Sigmoid colon (tissue), 4 donors: ENCODE measurements around the gene FOXP1.

Experiments used
- CTCF ChIP-seq, 4 experiments: fragments of 450-650 bp in 3 of 4; fragments of 200-600 bp in 1 of 4; IDR thresholded peaks; one replicate each; pipeline ENCODE4 v1.5.1; 2016 to 2019; ENCODE audit warnings: antibody characterized with exemption in 4 of 4, mild to moderate bottlenecking in 3 of 4, moderate library complexity in 2 of 4
- EP300 ChIP-seq, 4 donors: sonication (generic); formaldehyde crosslinking; IDR thresholded peaks; one replicate each; pipeline ENCODE4 v1.6.1; 2017; ENCODE audit warnings: antibody characterized with exemption in 4 of 4
- POLR2A ChIP-seq, 2 donors: fragments of 450-650 bp; IDR thresholded peaks; one replicate each; pipeline ENCODE4 v1.6.1; 2016; ENCODE audit warnings: antibody characterized with exemption in 2 of 2, mild to moderate bottlenecking in 2 of 2, moderate library complexity in 2 of 2
- POLR2AphosphoS5 ChIP-seq, 4 donors: sonication (generic); formaldehyde crosslinking; IDR thresholded peaks; one replicate each; pipeline ENCODE4 v1.6.1; 2017; ENCODE audit warnings: antibody characterized with exemption in 4 of 4

DNA sequence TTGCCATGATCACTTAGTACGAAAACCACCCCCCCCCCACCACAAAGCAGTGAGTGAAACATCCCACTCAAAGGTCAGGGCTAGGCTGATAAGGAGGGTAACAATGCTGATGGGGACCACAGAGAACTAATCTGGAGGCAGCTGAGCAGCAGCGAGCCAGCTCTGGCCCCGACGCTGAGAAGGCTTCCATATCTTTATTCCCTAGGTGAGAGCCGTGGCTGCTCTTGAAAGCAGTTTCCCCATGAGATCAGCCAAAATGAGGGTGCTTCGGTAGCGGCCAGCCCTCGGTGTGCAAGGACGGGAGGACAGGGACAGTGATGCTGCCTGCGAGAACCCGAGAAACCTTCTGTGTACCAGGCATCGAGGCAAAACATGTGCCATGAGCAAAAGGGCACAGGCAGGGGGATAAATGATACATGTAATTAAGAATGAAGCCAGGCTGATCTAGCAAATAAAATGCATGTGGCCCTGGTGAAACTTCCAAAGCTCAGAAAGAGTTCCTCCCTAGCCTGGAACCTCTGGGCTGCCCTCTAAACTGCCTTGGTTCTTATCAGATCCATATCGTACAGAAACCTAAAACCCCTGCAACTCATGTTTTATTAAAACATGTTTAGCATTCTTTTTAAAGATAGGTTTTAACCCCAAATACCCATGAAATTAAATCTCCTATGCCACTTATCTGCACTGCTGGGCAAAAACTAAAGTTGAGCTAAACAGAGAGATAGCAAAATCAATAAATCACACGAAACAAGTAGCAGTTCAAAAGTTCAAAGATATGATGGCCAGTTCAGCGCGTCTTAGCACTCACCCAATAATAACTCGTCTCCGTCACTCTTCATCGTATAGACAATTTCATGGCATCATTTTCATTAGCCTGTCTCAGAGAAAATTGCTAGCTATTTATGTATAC, 337.3 kb downstream of the FOXP1 start:
- TF ChIP-seq EP300 (IDR thresholded peaks at IDR 0.05), result no peak
- no peak for TF ChIP-seq CTCF (IDR thresholded peaks at IDR 0.05)
- no peak for TF ChIP-seq POLR2A (IDR thresholded peaks at IDR 0.05)
- TF ChIP-seq POLR2AphosphoS5 (IDR thresholded peaks at IDR 0.05), result no peak
